PC-9 (cell line): Measurements from ENCODE around the gene DNAJB12. TPM values are rescaled to one million over a fixed set of nuclear protein-coding genes. Genes with fewer than 3 reads are reported as not detected.

Experiments used
- BruUV-seq: library from RNA; stranded (reverse); fragments of 400-500 nt; replicated peaks from 2 replicates; lab custom pipeline; 2021; lab: Mats Ljungman, UMichigan
- CTCF ChIA-PET: fragments of 300-600 bp; sonication (Branson Sonifier 250); formaldehyde crosslinking; loops from one replicate; lab custom pipeline; 2022; ENCODE audit warnings: antibody characterized with exemption; lab: Charles Lee
- POLR2A ChIA-PET: fragments of 300-600 bp; sonication (Branson Sonifier 250); formaldehyde crosslinking; loops from one replicate; lab custom pipeline; 2022; ENCODE audit warnings: antibody characterized with exemption; ENCODE audit not compliant: unreplicated experiment; lab: Charles Lee
- DNase-seq, 2 experiments: peaks; one replicate each; pipeline versions ENCODE4 v3.0.0 to v3.0.0-alpha.2; 2015 to 2022; ENCODE audit warnings: mixed read lengths in 1 of 2
- H2AFZ ChIP-seq: fragments of 200-600 bp; sonication (generic); 2 replicates; pipeline ENCODE4 v1.8.1; 2017; ENCODE audit warnings: antibody characterized with exemption
- H3F3A ChIP-seq: fragments of 200-600 bp; sonication (generic); 2 replicates; pipeline ENCODE4 v1.8.1; 2017; ENCODE audit warnings: antibody characterized with exemption, mild to moderate bottlenecking, low read depth; ENCODE audit not compliant: insufficient read depth
- H3K27ac ChIP-seq: fragments of 200-600 bp; sonication (generic); 2 replicates; pipeline ENCODE4 v1.6.1; 2016; ENCODE audit warnings: mixed run types
- H3K27me3 ChIP-seq: fragments of 200-600 bp; sonication (generic); 2 replicates; pipeline ENCODE4 v1.6.1; 2016; ENCODE audit warnings: low read depth, mixed run types; ENCODE audit not compliant: insufficient read depth
- H3K36me3 ChIP-seq: fragments of 200-600 bp; sonication (generic); 2 replicates; pipeline ENCODE4 v1.6.1; 2016; ENCODE audit warnings: low read depth, mixed run types
- H3K4me1 ChIP-seq: fragments of 200-600 bp; sonication (generic); replicated peaks from 2 replicates; pipeline ENCODE4 v1.6.1; 2016; ENCODE audit warnings: mixed run types; ENCODE audit not compliant: insufficient read depth
- H3K4me2 ChIP-seq: fragments of 200-600 bp; sonication (generic); 2 replicates; pipeline ENCODE4 v1.6.1; 2017; ENCODE audit warnings: mixed run types
- H3K4me3 ChIP-seq: fragments of 200-600 bp; sonication (generic); 2 replicates; pipeline ENCODE4 v1.6.1; 2016; ENCODE audit warnings: mixed run types
- H3K79me2 ChIP-seq: fragments of 200-600 bp; sonication (generic); 2 replicates; pipeline ENCODE4 v1.6.1; 2017; ENCODE audit warnings: low read depth, mixed run types
- H3K9me2 ChIP-seq: fragments of 200-600 bp; sonication (generic); 2 replicates; pipeline ENCODE4 v1.8.1; 2017; ENCODE audit warnings: mild to moderate bottlenecking; ENCODE audit not compliant: insufficient read depth
- H3K9me3 ChIP-seq: fragments of 200-600 bp; sonication (generic); 2 replicates; pipeline ENCODE4 v1.8.1; 2016; ENCODE audit warnings: low read depth; ENCODE audit not compliant: insufficient read depth
- H4K20me1 ChIP-seq: fragments of 200-600 bp; sonication (generic); 2 replicates; pipeline ENCODE4 v1.8.1; 2017; ENCODE audit not compliant: insufficient read depth
- CTCF ChIP-seq: fragments of 200-600 bp; sonication (generic); conservative IDR thresholded peaks from 2 replicates; pipeline ENCODE4 v1.6.1; 2017; ENCODE audit warnings: mixed run types, antibody characterized with exemption, mild to moderate bottlenecking, moderate library complexity
- EZH2 ChIP-seq: fragments of 200-600 bp; sonication (generic); IDR thresholded peaks from 2 replicates; pipeline ENCODE4 v1.8.0; 2017; ENCODE audit warnings: antibody characterized with exemption, low read depth
- intact Hi-C: fragments of 100-400 bp; cut with micrococcal nuclease; formaldehyde crosslinking; loops from one replicate; pipeline ENCODE4 v1.10.0; 2022; ENCODE audit not compliant: unreplicated experiment
- total RNA-seq: library from RNA; stranded (reverse); gene quantifications from 2 replicates; pipeline ENCODE4 v1.2.3, GENCODE V29; 2021

DNAJB12 gene
- total RNA-seq, 1 experiment from 2014 or later: 46.9 TPM

GRCh38 chr10:72335394-72336258 lies 19.1 kb downstream of the DNAJB12 start:
- no TSS peak for BruUV-seq
- H3K4me3 ChIP-seq: no peak overlapping the region
- H3K79me2 ChIP-seq: no peaks in the 10 kb centered on the region
- no peak overlapping the region for H2AFZ ChIP-seq
- peaks cover 14% of the 10 kb centered on the region for H3K36me3 ChIP-seq
- CTCF ChIA-PET: interaction anchor here (0.5 to 0.8 kb wide), 3 partner anchors 287 to 439 kb away, joined by 3 to 6 read pairs (median 3); no protein-coding TSS in a partner anchor
- POLR2A ChIA-PET: interaction anchor here (0.5 to 0.7 kb wide), 3 partner anchors 61 to 74 kb away, joined by 3 read pairs; no protein-coding TSS in a partner anchor
- H3K27me3 ChIP-seq: no peaks in the 10 kb centered on the region
- no peaks in the 10 kb centered on the region for H4K20me1 ChIP-seq
- no peak overlapping the region for H3K4me2 ChIP-seq
- peaks cover 47% of the 10 kb centered on the region for H3F3A ChIP-seq
- intact Hi-C loops: loop anchor here (1.0 to 10.0 kb wide), 2 partner anchors 254 to 1021 kb away; partner anchors contain the start of gene SLC29A3
- H3K4me1 ChIP-seq: peaks cover 31% of the 10 kb centered on the region
- no peaks in the 10 kb centered on the region for H3K9me2 ChIP-seq
- TF ChIP-seq CTCF: no peak
- TF ChIP-seq EZH2: no peak
- no peak overlapping the region for H3K27ac ChIP-seq
- H3K9me3 ChIP-seq: no peaks in the 10 kb centered on the region; the same call in 1 of the 2 replicates
- DNase-seq: peak in 1 of 2 experiments; percentile 47

GRCh38 chr10:72334825-72335393 lies 19.8 kb downstream of the DNAJB12 start:
- H3K4me3 ChIP-seq: no peak overlapping the region
- ChIA-PET POLR2A (interaction anchor here (0.5 to 0.6 kb wide), 3 partner anchors 19 to 118 kb away, joined by 3 to 4 read pairs (median 4); no protein-coding TSS in a partner anchor), CTCF (no interaction called here)
- no peak overlapping the region for H3K4me2 ChIP-seq
- DNase-seq: peak in 1 of 2 experiments; percentile 88
- no peaks in the 10 kb centered on the region for H3K9me3 ChIP-seq
- H3K79me2 ChIP-seq: no peaks in the 10 kb centered on the region
- H3K27ac ChIP-seq: no peak overlapping the region
- BruUV-seq: no TSS peak
- H3K4me1 ChIP-seq: peaks cover 38% of the 10 kb centered on the region
- no peaks in the 10 kb centered on the region for H3K27me3 ChIP-seq
- no peak overlapping the region for H2AFZ ChIP-seq
- intact Hi-C loops: loop anchor here (1.0 to 10.0 kb wide), 3 partner anchors 254 to 1020 kb away; partner anchors contain the start of gene SLC29A3
- TF ChIP-seq CTCF: no peak
- TF ChIP-seq EZH2: no peak
- no peaks in the 10 kb centered on the region for H4K20me1 ChIP-seq
- peaks cover 7% of the 10 kb centered on the region for H3K36me3 ChIP-seq
- no peaks in the 10 kb centered on the region for H3K9me2 ChIP-seq
- peaks cover 49% of the 10 kb centered on the region for H3F3A ChIP-seq

- ChIA-PET POLR2A (interaction anchor here (0.5 to 0.6 kb wide), 2 partner anchors 19 to 117 kb away, joined by 4 read pairs; no protein-coding TSS in a partner anchor), CTCF (interaction anchor here (0.6 kb wide), 1 partner anchor 113 kb away, joined by 4 read pairs; no protein-coding TSS in a partner anchor)
- BruUV-seq: no TSS peak
- H3K9me3 ChIP-seq: no peaks in the 10 kb centered on the region
- H3K79me2 ChIP-seq: no peaks in the 10 kb centered on the region
- no peak for TF ChIP-seq EZH2
- no peak for TF ChIP-seq CTCF
- peaks cover 4% of the 10 kb centered on the region; the same call in 1 of the 2 replicates for H3K36me3 ChIP-seq
- DNase-seq: no peak
- no peak overlapping the region for H3K27ac ChIP-seq
- no peaks in the 10 kb centered on the region for H4K20me1 ChIP-seq
- no peaks in the 10 kb centered on the region for H3K9me2 ChIP-seq
- H3K4me2 ChIP-seq: no peak overlapping the region
- no peaks in the 10 kb centered on the region for H3K27me3 ChIP-seq
- intact Hi-C loops: loop anchor here (5.0 to 10.0 kb wide), 2 partner anchors 567 to 1020 kb away; partner anchors contain the start of gene SLC29A3
- no peak overlapping the region for H2AFZ ChIP-seq
- H3K4me1 ChIP-seq: peaks cover 44% of the 10 kb centered on the region
- H3K4me3 ChIP-seq: no peak overlapping the region
- H3F3A ChIP-seq: peaks cover 49% of the 10 kb centered on the region
These were observed 20.4 kb downstream of the DNAJB12 start for GRCh38 chr10:72334196-72334824.
